K562 (cell line): ENCODE measurements around the gene LITAF. TPM values are rescaled to one million over a fixed set of nuclear protein-coding genes. Genes with fewer than 3 reads are reported as not detected.

Source experiments
- ARID1B ChIP-seq: fragments of 450-650 bp; IDR thresholded peaks from 2 replicates; pipeline ENCODE4 v1.6.1; 2016; ENCODE audit warnings: antibody characterized with exemption, mild to moderate bottlenecking, inconsistent platforms
- ATF7 ChIP-seq: fragments of 450-650 bp; IDR thresholded peaks from 2 replicates; pipeline ENCODE4 v1.7.1; 2014; ENCODE audit warnings: mild to moderate bottlenecking, moderate library complexity
- CREB1 ChIP-seq, 2 experiments: sonication (generic) in 1 of 2; formaldehyde crosslinking in 1 of 2; IDR thresholded peaks; 2 replicates each; pipeline versions ENCODE4 v1.6.1 to v1.8.0; 2012 to 2022; ENCODE audit warnings: inconsistent platforms in 1 of 2, mild to moderate bottlenecking in 1 of 2, missing genetic modification reagents in 1 of 2, moderate library complexity in 1 of 2
- CREM ChIP-seq: IDR thresholded peaks from 2 replicates; pipeline ENCODE4 v1.6.1; 2014; ENCODE audit warnings: antibody characterized with exemption, low read depth
- DPF2 ChIP-seq: fragments of 450-650 bp; IDR thresholded peaks from 2 replicates; pipeline ENCODE4 v1.6.1; 2016
- ETS1 ChIP-seq: conservative IDR thresholded peaks from 2 replicates; pipeline ENCODE4 v1.6.1; 2011; ENCODE audit warnings: low read depth, mild to moderate bottlenecking, low read length; ENCODE audit not compliant: control insufficient read depth
- HSF4 ChIP-seq: fragments of 250-450 bp; sonication (Bioruptor Pico); IDR thresholded peaks from 2 replicates; pipeline ENCODE4 v2.1.2; 2022; ENCODE audit warnings: mild to moderate bottlenecking, moderate library complexity, borderline replicate concordance
- MBD2 ChIP-seq: sonication (generic); IDR thresholded peaks from 2 replicates; pipeline ENCODE4 v1.6.1; 2016; ENCODE audit warnings: low read depth, borderline replicate concordance
- MEF2A ChIP-seq: IDR thresholded peaks from 2 replicates; pipeline ENCODE4 v1.6.1; 2011; ENCODE audit warnings: low read depth, mild to moderate bottlenecking, low read length, moderate library complexity; ENCODE audit not compliant: control insufficient read depth
- NEUROD1 ChIP-seq: fragments of 150-350 bp; IDR thresholded peaks from 2 replicates; pipeline ENCODE4 v1.6.1; 2014; ENCODE audit warnings: borderline replicate concordance, low read length, low read depth; ENCODE audit not compliant: partially characterized antibody
- POLR2B ChIP-seq: fragments of 450-650 bp; IDR thresholded peaks from 2 replicates; pipeline ENCODE4 v1.6.1; 2018; ENCODE audit warnings: low read depth; ENCODE audit not compliant: partially characterized antibody
- SMARCC2 ChIP-seq: fragments of 450-650 bp; IDR thresholded peaks from 2 replicates; pipeline ENCODE4 v1.6.1; 2017; ENCODE audit warnings: antibody characterized with exemption, moderate library complexity, mild to moderate bottlenecking, low read depth
- SP1 ChIP-seq: sonication (generic); formaldehyde crosslinking; IDR thresholded peaks from 2 replicates; pipeline ENCODE4 v1.8.1; 2022; ENCODE audit warnings: mild to moderate bottlenecking, missing genetic modification reagents
- TFE3 ChIP-seq: fragments of 450-650 bp; formaldehyde crosslinking; IDR thresholded peaks from 2 replicates; pipeline ENCODE4 v1.4.0; 2020; ENCODE audit warnings: mild to moderate bottlenecking, mixed read lengths
- U2AF2 ChIP-seq: fragments of 200-400 bp; formaldehyde crosslinking; optimal IDR thresholded peaks from 2 replicates; pipeline ENCODE3; 2017; ENCODE audit warnings: low read depth, mild to moderate bottlenecking, low read length
- YY1 ChIP-seq, 3 experiments: IDR thresholded peaks; 2 replicates each; pipeline ENCODE4 v1.6.1; 2011; ENCODE audit warnings: low read length in 2 of 3, mild to moderate bottlenecking in 2 of 3, moderate library complexity in 2 of 3, borderline replicate concordance in 1 of 3, control low read depth in 1 of 3, low read depth in 1 of 3; ENCODE audit not compliant: insufficient read depth in 3 of 3, insufficient replicate concordance in 2 of 3, control insufficient read depth in 1 of 3, insufficient read length in 1 of 3; ENCODE audit errors: extremely low read depth in 1 of 3
- polyA plus RNA-seq, 8 experiments: library from polyadenylated mRNA; depleted of rRNA in 4 of 8; stranded (reverse) in 5 of 8; unstranded in 3 of 8; fragments of >200 nt; fragmentation: Nextera tagmentation in 2 of 8; fragmentation: Illumina TruSeq in 1 of 8; extraction: Ambion mirVana in 2 of 8; extraction: Trizol in 1 of 8; gene quantifications; 2 replicates each; pipeline versions ENCODE4 v1.2.1 to v1.2.3, GENCODE V29; 2011 to 2014; ENCODE audit warnings: inconsistent platforms in 1 of 8, missing spikeins in 1 of 8
- total RNA-seq, 7 experiments: library from RNA; depleted of rRNA in 6 of 7; stranded (reverse); fragments of >200 nt in 6 of 7; fragmentation: Illumina TruSeq in 2 of 7; extraction: Trizol in 2 of 7; gene quantifications; 2 replicates each; pipeline versions ENCODE4 v1.2.1 to v1.2.3, GENCODE V29; 2011 to 2021; ENCODE audit warnings: low replicate concordance in 1 of 7

Gene LITAF
- total and polyA plus RNA-seq, 9 of the 15 experiments (the other 6 are each of a cell fraction or from before 2014, with no cell fraction given) = 4.1 to 17.8 (median 11.9) TPM

DNA sequence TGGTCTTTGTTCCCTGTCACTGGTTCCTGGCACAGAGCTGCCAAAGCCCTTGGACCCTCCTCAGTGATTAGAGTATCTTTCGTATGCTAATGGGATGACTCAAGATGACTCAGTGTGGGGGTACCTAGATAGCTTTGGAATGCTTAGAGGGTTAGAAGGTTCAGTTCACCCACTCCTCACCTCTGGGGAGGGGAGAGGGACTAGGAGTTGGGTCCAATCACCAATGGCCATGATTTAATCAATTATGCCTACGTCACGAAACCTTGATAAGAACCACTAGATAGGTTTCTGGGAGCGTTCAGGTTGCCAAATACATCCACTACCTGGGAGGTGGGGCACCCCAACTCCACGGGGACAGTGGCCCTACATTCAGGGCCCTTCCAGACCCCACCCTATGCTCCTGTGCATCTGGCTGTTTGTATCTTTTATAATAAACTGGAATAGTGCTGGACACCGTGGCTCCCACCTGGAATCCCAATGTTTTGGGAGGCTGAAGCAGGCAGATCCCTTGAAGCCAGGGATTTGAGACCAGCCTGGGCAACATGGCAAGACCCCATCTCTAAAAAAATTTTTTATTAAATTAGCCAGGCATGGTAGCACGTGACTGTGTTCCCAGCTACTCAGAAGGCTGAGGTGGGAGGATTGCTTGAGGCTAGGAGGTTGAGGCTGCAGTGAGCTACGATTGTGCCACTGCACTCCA is 29.2 kb upstream of the LITAF start (continued):
- TF ChIP-seq SP1 (CRISPR knock-in tag) (no peak), MBD2 (peak; percentile 39; the same call in 1 of the 2 replicates), POLR2B (no peak), HSF4 (CRISPR knock-in tag) (no peak), MEF2A (no peak), ETS1 (no peak), DPF2 (peak; percentile 86), YY1 (IDR thresholded peaks at IDR 0.05; ENCODE audit: borderline replicate concordance in 1 of 3, control insufficient read depth in 1 of 3, extremely low read depth in 1 of 3, insufficient read depth in 3 of 3, insufficient read length in 1 of 3, insufficient replicate concordance in 2 of 3, low read depth in 1 of 3, low read length in 2 of 3) (no peak), ATF7 (peak; percentile 44), SMARCC2 (0 out of 2 replicates have a peak, but pooled peaks have one; percentile 39), TFE3 (peak; percentile 43), U2AF2 (no peak), CREM (peak; percentile 88), NEUROD1 (peak; percentile 47), ARID1B (peak; percentile 84), CREB1 (IDR thresholded peaks at IDR 0.05) (no peak), CREB1 (CRISPR knock-in tag; IDR thresholded peaks at IDR 0.05) (0 out of 2 replicates have a peak, but pooled peaks have one; percentile 30)
